HG02970 (cell line): ENCODE measurements around the gene METRN.

Experiments
- ATAC-seq: cut with Tn5 transposase; IDR thresholded peaks from one replicate; pipeline ENCODE4 v1.9.1; 2021; ENCODE audit warnings: mild to moderate bottlenecking, moderate library complexity, moderate number of reproducible peaks; ENCODE audit not compliant: unreplicated experiment, low FRiP score

The METRN gene

DNA sequence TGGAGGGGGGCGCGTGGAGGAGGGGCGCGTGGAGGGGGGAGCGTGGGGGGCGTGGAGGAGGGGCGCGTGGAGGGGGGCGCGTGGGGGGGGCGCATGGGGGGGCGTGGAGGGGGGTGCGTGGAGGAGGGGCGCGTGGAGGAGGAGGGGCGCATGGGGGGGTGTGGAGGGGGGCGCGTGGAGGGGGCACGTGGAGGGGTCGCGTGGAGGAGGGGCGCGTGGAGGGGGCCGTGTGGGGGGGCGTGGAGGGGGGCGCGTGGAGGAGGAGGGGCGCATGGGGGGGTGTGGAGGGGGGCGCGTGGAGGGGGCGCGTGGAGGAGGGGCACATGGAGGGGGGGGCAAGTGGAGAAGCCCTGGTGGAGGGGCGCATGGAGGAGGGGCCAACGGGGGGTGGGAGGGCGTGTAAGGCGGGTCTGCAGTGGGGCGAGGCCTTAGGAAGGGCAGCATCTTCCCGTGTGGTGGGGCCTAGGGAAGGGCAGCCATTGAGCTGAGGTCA is 52.9 kb downstream of the METRN start:
- ATAC-seq, result no peak

DNA sequence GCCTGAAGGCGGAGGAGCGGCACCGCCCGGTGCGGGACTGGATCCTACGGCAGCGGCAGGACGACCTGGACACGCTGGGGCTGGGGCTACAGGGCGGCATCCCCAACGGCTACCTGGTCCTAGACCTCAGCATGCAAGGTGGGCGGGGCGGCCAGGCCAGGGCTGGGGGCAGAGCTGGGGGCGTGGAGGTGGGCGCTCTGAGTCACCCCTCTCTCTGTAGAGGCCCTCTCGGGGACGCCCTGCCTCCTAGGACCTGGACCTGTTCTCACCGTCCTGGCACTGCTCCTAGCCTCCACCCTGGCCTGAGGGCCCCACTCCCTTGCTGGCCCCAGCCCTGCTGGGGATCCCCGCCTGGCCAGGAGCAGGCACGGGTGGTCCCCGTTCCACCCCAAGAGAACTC is 53.5 kb downstream of the METRN start:
- no peak for ATAC-seq
